Osteocyte (in vitro differentiated cells): ENCODE measurements around the gene SLC1A2. TPM values are rescaled to one million over a fixed set of nuclear protein-coding genes. Genes with fewer than 3 reads are reported as not detected.

Source experiments
- DNase-seq: peaks from one replicate; pipeline ENCODE4 v3.0.0; 2021; ENCODE audit warnings: mixed read lengths; ENCODE audit not compliant: unreplicated experiment; ENCODE audit errors: extremely low spot score
- H3K27ac Mint-ChIP-seq: one replicate; pipeline ENCODE4 v1.8.0; 2021; ENCODE audit warnings: mild to moderate bottlenecking, mixed read lengths; ENCODE audit not compliant: unreplicated experiment
- H3K27me3 Mint-ChIP-seq: one replicate; pipeline ENCODE4 v1.8.0; 2021; ENCODE audit warnings: mixed read lengths; ENCODE audit not compliant: unreplicated experiment
- H3K36me3 Mint-ChIP-seq: one replicate; pipeline ENCODE4 v1.8.0; 2021; ENCODE audit warnings: mixed read lengths; ENCODE audit not compliant: unreplicated experiment
- H3K4me1 Mint-ChIP-seq: one replicate; pipeline ENCODE4 v1.8.0; 2021; ENCODE audit warnings: mixed read lengths; ENCODE audit not compliant: unreplicated experiment
- H3K4me3 Mint-ChIP-seq: one replicate; pipeline ENCODE4 v1.8.0; 2021; ENCODE audit warnings: mild to moderate bottlenecking, moderate library complexity, mixed read lengths; ENCODE audit not compliant: unreplicated experiment
- H3K9me3 Mint-ChIP-seq: one replicate; pipeline ENCODE4 v1.8.0; 2021; ENCODE audit warnings: mixed read lengths; ENCODE audit not compliant: unreplicated experiment
- total RNA-seq: library from RNA; stranded (reverse); gene quantifications from 2 replicates; pipeline ENCODE4 v1.2.1, GENCODE V29; 2021
- TF ChIP-seq, protein P1 (sequence below): fragments of 200-600 bp; sonication (generic); IDR thresholded peaks from 2 replicates; pipeline ENCODE4 v1.5.0; 2021; ENCODE audit warnings: antibody characterized with exemption, mild to moderate bottlenecking, moderate library complexity

The SLC1A2 gene
- total RNA-seq, 1 donor from 2014 or later = 0.32 TPM

- no peak for DNase-seq
- no peaks in the 10 kb centered on the region for H3K36me3 Mint-ChIP-seq
- no peaks in the 10 kb centered on the region for H3K9me3 Mint-ChIP-seq
- H3K27ac Mint-ChIP-seq = peak overlapping the region; percentile 21
- TF ChIP-seq, protein P1, sequence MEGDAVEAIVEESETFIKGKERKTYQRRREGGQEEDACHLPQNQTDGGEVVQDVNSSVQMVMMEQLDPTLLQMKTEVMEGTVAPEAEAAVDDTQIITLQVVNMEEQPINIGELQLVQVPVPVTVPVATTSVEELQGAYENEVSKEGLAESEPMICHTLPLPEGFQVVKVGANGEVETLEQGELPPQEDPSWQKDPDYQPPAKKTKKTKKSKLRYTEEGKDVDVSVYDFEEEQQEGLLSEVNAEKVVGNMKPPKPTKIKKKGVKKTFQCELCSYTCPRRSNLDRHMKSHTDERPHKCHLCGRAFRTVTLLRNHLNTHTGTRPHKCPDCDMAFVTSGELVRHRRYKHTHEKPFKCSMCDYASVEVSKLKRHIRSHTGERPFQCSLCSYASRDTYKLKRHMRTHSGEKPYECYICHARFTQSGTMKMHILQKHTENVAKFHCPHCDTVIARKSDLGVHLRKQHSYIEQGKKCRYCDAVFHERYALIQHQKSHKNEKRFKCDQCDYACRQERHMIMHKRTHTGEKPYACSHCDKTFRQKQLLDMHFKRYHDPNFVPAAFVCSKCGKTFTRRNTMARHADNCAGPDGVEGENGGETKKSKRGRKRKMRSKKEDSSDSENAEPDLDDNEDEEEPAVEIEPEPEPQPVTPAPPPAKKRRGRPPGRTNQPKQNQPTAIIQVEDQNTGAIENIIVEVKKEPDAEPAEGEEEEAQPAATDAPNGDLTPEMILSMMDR = no peak
- H3K4me3 Mint-ChIP-seq = no peak overlapping the region
- H3K27me3 Mint-ChIP-seq = peaks cover 48% of the 10 kb centered on the region
- H3K4me1 Mint-ChIP-seq = peaks cover 13% of the 10 kb centered on the region
Measured at GRCh38 chr11:35459489-35459888, 40.1 kb upstream of the SLC1A2 start.

- Mint-ChIP-seq H3K27ac (peak overlapping the region; percentile 21), H3K4me3 (peak overlapping the region; percentile 12), H3K36me3 (no peaks in the 10 kb centered on the region), H3K4me1 (peaks cover 13% of the 10 kb centered on the region), H3K9me3 (no peaks in the 10 kb centered on the region), H3K27me3 (peaks cover 50% of the 10 kb centered on the region)
- no peak for DNase-seq
- TF ChIP-seq, protein P1 = no peak
Measured at GRCh38 chr11:35458846-35459245, 39.5 kb upstream of the SLC1A2 start.

GRCh38 chr11:35454362-35454761 lies 35.0 kb upstream of the SLC1A2 start:
- DNase-seq = no peak
- Mint-ChIP-seq H3K27me3 (peaks cover 58% of the 10 kb centered on the region), H3K36me3 (peaks cover 4% of the 10 kb centered on the region)

GRCh38 chr11:35436581-35437250 lies 17.4 kb upstream of the SLC1A2 start:
- H3K27me3 Mint-ChIP-seq = peaks cover 72% of the 10 kb centered on the region

More at GRCh38 chr11:35454362-35454761, 35.0 kb upstream of the SLC1A2 start:
- no peak overlapping the region for H3K4me3 Mint-ChIP-seq
- no peak overlapping the region for H3K27ac Mint-ChIP-seq
- H3K9me3 Mint-ChIP-seq = peaks cover 15% of the 10 kb centered on the region
- peaks cover 10% of the 10 kb centered on the region for H3K4me1 Mint-ChIP-seq
- TF ChIP-seq, protein P1 = no peak

GRCh38 chr11:35433588-35433987 lies 14.2 kb upstream of the SLC1A2 start:
- H3K27me3 Mint-ChIP-seq = peaks cover 72% of the 10 kb centered on the region
- no peak overlapping the region for H3K4me3 Mint-ChIP-seq
- H3K4me1 Mint-ChIP-seq = peaks cover 1% of the 10 kb centered on the region
- no peaks in the 10 kb centered on the region for H3K36me3 Mint-ChIP-seq
- no peak overlapping the region for H3K27ac Mint-ChIP-seq
- H3K9me3 Mint-ChIP-seq = no peaks in the 10 kb centered on the region
- TF ChIP-seq, protein P1 = no peak
- DNase-seq = no peak

More at GRCh38 chr11:35436581-35437250, 17.4 kb upstream of the SLC1A2 start:
- Mint-ChIP-seq H3K36me3 (no peaks in the 10 kb centered on the region), H3K27ac (no peak overlapping the region), H3K4me1 (no peaks in the 10 kb centered on the region), H3K4me3 (no peak overlapping the region), H3K9me3 (no peaks in the 10 kb centered on the region)
- TF ChIP-seq, protein P1 = no peak
- no peak for DNase-seq
